ENCODE measurements around the gene BMP3.
"Not testable (repeated sequence)": the region's sequence is repeated elsewhere in the genome, so short reads cannot be mapped to it uniquely, and the experiment has no call there.

Gene BMP3, protein sequence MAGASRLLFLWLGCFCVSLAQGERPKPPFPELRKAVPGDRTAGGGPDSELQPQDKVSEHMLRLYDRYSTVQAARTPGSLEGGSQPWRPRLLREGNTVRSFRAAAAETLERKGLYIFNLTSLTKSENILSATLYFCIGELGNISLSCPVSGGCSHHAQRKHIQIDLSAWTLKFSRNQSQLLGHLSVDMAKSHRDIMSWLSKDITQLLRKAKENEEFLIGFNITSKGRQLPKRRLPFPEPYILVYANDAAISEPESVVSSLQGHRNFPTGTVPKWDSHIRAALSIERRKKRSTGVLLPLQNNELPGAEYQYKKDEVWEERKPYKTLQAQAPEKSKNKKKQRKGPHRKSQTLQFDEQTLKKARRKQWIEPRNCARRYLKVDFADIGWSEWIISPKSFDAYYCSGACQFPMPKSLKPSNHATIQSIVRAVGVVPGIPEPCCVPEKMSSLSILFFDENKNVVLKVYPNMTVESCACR

DNA sequence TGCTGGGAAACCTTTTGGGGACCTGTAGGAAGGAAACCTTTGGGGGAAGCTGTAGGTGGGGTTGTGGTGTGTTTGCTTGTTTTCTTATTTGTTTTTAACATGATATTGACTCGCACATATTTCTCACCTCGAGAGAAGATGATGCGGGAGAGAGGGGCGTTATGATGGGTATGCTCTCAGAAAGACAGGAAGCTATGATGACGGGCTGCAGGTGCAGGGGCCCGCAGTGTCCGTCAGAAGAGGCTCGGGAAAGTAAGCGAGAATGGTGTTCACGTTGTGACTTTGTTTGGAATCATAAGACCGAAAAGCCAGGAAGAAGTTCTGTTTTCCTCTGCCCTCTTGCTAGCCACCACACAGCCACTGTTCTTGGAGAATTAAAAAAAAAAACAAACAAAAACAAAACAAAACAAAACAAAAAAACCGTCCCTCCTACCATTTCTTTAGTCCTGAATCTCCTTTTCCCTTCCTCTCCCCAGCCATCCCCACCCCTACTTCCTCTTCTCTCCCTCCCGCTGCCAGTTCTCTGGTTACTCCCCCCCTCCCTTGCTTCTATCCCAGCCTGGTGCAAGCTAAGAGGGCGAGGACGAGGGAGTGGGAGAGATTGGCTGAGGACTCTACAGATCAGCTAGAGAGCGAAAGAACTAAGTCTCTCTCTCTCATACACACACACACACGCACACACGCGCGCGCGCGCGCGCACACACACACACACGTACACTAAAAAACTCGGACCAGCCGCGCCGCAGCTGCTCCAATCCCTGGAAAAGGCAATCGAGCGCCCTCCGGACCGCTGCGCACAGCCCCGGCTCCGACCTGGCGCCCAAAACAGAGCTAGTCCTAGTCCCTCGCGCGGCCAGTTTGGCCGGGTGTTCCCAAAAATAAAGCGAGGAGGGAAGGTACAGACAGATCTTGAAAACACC is at the start of gene BMP3:
Gene BMP3, plus strand, starts transcription at position 648 of the 920 bp plus-strand sequence. CDS start 577 bp downstream, outside the sequence.
- no peak for DNase-seq (ENCODE audit: low read depth in 1 of 2, low spot score in 1 of 2)

GRCh38 chr4:80986011-80986410 is 44.5 kb upstream of the BMP3 start:
- DNase-seq (ENCODE audit: low read depth in 1 of 2, low spot score in 1 of 2) = no peak

DNA sequence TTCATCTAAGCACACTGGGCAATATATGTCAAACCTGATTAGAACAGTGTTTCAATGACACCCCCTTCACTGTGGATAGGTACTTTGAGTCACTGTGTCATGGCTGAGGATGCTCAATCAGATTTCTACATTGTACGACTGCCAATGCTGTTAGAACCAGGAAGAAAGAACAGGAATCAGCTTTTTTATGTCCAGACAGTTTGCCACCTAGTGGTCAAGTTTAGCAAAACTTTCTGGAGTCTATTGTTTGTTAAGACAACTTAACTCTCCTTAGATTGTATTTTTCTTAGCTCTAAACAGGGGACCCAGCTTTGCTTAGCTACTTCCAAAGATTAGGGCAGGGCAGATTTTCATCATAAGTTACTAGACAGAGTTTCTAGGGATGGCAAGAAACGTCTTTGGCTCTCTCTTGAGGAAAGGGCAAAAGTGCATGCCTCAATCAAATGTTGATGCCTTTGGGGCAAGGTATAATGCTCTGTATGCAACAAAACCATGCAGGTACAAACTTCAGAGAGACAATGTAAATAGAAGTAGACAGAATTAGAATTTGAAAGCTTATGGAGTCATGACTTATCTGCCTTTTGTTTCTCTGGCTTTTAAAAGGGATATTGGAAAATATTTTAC is 40.5 kb upstream of the BMP3 start:
- peak in 1 of 2 donors; percentile 32 for DNase-seq (ENCODE audit: low read depth in 1 of 2, low spot score in 1 of 2)

- no peak for DNase-seq (ENCODE audit: low read depth in 1 of 2, low spot score in 1 of 2)
Measured at GRCh38 chr4:80990851-80991250, 39.7 kb upstream of the BMP3 start.

DNA sequence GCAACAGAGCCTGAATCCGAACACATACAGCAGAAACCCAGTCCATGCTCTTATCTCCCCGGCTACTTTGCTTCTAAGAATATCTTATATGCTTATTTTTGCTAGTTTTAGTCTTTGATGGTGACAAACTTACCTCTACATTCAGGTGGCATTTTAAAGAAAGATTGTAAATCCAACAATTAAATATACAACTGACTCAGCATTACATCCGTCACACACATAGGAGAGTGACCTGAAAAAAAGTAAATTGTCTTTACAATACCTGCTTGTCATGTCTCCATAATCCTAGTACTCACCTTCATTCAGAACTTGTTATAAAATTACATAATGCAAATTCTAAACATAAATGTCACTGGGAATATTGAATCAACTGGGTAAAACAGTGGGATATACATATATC is 30.6 kb upstream of the BMP3 start:
- DNase-seq (ENCODE audit: low read depth in 1 of 2, low spot score in 1 of 2) = no peak

DNA sequence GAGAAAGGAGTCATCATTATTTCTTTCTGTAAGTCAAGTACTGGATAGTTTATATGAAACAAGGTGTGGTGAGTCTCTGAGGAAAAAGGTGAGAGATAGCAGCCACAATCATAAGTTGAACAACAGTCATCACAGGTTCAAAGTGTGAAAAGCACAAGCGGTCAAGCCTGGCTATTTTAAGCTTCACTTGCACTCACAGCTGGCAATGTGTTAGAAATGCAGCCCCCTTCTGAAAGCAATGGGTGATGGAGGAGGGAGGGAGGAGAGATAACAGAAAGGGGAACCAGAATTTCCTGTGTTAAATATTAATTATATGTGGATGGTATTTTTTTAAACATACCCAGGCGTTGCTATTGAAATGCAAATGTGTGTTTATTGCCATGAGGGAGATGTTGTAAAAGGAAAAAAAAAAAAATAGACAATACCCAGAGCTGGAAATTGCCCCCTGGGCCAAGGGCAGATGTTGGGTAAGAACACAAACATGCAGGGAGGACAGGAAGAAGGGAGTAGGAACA is 26.9 kb upstream of the BMP3 start:
- no peak for DNase-seq (ENCODE audit: low read depth in 1 of 2, low spot score in 1 of 2)

GRCh38 chr4:81007417-81007816 is 23.1 kb upstream of the BMP3 start:
- DNase-seq (ENCODE audit: low read depth in 1 of 2, low spot score in 1 of 2) = no peak

- not testable (repeated sequence) for DNase-seq (ENCODE audit: low read depth in 1 of 2, low spot score in 1 of 2)
Measured at GRCh38 chr4:81016566-81016965, 13.9 kb upstream of the BMP3 start.

DNA sequence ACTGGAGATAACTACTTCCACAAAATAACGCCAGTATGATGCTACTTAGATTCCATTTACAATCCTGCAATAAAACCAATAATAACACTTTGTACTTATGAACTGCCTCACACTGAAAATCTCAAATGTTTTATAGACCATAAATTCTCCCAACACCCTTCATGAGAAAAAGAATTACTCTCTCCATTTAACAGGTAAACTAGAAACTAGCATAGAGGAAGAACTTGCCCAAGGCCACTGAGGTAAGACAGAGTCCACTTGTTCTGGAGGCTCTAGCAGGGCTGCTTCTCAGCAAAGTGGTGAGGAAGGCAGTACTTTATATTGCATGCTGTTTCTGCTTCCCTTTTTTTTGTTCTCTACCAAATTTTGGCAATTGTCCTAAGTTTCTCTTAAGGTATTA is 11.5 kb upstream of the BMP3 start:
- DNase-seq (ENCODE audit: low read depth in 1 of 2, low spot score in 1 of 2) = no peak

DNA sequence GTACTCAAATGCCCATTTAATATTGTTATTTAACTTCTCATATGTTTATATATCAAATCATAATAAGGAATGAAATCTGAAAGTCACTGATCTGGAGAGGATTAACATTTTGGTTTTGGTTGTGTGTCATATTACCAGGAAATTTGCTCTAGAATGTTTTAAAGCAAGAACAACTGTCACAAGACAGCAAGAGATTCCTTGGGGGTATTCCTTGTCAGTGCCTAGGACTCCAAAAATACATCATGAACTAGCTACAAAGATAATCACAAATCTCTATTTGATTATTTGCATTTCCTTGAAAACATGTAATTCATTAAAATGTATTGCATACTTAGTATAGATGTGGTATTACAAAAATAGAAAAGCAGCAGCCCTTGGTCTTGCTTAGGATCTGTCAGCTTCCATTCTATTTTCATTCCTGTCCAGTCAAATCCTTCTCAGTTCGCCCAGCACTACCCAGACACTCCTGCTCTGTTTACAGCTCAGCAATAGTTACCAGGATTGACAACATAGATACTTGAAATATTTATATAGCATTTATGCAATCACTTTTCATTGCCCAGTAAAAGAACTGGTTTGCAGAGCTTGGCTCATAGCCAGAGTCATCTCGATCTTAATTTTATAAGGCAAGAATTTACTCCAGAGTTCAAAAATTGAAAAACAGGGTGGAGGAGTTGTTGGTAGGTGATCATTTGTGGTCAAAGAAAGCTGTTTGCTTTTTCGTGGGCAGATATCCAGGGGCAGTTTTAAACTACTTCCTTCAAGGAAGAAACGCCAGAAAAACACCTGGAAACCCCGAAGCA is 9.2 kb upstream of the BMP3 start:
- no peak for DNase-seq (ENCODE audit: low read depth in 1 of 2, low spot score in 1 of 2)

DNA sequence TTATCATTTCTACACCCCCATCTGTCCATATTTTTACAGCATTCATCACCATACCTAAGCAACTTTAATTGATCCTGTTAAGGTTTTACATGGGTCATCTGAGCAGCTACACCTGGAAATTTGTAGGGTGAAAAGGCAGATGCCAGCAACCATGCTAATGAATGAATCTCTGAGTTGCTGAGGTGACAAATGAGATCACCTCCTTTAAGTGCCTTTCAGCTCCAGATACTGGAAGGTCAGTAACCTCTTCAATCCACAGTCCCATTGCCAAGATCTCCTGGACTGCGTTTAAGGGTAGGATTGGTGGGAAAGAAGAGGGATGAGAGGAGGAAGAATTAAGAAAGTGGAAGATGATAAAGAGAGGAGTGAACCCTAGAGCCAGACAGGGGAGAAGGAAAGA is 8.5 kb upstream of the BMP3 start:
- no peak for DNase-seq (ENCODE audit: low read depth in 1 of 2, low spot score in 1 of 2)

GRCh38 chr4:81023484-81023883 is 7.0 kb upstream of the BMP3 start:
- DNase-seq (ENCODE audit: low read depth in 1 of 2, low spot score in 1 of 2) = no peak

GRCh38 chr4:81030981-81031791 is 678 bp downstream of the BMP3 start:
- no peak for DNase-seq (ENCODE audit: low read depth in 1 of 2, low spot score in 1 of 2)

DNA sequence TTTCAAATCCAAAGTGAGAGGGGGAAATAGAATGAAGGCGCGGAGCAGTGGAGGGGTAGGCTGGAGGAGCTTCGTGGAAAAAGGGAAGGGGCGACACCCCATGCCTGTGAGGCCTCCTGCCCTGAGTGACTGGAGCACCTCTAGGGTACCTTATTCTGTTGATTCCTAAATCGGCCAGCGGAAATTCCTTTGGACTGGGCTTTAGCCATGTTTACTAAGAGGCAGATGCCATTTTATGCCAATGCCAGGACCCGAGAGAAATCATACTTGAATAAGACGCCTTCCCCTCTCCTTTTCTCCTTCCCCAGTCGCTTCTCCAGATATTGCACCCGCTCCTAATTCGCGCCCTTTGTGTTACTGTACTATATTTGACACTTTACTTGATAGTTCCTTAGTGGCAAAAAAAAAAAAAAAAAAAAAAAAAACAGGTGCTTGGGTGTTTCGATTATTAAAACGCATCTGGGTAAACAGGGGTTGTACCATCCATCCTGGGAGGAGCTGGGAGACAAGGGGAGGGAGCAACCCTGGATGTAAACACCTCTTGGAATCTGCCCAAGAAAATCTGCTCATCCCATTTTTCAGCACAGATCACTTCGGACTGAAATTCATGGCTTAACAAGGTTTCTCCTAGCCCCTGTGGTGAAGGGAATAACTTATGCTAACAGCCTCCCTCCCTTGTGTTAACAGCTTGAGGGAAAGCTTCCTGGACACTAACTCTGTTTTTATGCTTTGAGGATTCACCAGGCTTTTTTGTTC is 1.5 kb downstream of the BMP3 start:
- no peak for DNase-seq (ENCODE audit: low read depth in 1 of 2, low spot score in 1 of 2)

DNA sequence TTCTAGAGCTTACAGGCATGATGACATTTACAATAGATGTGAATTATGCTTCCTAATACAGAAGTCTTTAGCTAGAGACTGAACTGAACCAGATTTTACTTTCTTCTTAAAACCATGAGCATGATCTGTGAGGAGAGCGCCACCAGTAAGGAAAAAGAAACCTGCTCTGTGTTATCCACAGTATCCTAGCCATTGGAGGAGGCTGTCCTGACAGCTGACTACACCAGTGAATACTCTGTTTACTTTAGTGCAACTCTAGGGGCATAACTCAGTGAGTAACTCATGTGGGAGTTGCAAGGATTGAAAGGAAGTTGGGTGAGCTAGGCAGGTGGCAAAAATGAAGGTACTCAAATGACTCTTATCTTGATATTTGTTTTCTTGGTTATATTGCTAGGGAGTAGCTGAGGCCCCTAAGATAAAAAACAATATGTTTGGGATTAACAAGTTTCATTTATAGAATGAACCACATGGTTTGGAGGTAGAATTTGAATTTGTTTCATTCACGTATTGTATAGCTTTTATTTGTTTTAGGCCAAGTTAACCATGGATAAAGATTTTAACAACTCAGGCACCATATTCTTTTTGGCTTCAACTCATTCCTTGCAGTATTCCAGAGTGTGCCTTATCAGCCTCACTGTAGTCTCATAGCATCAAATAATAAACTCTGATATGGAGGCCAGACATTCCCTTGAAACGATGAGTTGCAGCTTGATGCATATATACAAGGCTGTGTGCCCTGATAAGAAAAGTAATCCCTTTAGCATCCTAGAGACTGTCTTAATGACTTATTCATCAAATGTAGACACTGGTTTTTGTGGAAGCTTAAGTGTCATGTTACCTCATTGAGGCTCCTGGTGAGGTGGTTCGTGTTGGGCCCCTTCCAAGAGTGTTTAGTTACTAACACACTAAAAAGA is 2.5 kb downstream of the BMP3 start:
- DNase-seq (ENCODE audit: low read depth in 1 of 2, low spot score in 1 of 2) = no peak

- DNase-seq (ENCODE audit: low read depth in 1 of 2, low spot score in 1 of 2) = no peak
Measured at GRCh38 chr4:81038636-81039350, 8.3 kb downstream of the BMP3 start.

DNA sequence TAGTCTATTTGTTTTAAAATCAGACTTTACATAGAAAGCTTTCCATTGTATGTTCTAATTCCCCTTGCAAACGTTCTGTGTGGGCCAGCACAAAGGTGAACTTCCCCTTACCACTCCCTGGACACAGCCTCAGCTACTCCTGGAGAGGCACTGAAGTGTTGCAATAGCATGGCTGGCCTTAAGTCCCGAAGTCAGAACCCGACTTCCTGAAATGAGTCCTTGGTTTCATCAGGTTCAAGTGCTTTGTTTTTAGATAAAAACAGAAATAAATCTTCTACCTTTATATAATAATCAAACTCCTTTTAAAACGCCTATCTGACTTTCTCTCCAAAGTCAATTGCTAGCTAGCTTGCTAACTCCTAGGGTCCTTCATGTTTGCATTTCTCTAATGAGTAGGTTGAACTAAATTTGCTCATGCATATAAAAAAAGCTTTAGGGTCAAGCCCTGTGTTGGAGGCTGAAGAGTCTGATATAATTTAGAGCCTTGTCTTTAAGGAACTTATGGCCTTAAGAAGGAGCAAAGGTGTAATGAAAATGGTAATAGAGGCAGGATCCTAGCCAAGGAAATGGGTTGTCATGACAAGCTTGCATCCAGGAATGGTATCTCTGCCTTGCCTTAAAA is 9.0 kb downstream of the BMP3 start:
- no peak for DNase-seq (ENCODE audit: low read depth in 1 of 2, low spot score in 1 of 2)

Measured in activated CD4-positive, alpha-beta T cell treated with anti-CD3 and anti-CD28 coated beads, Interleukin-2, amount 50 U/mL, for 24 hours (primary cell).